Neural cell (in vitro differentiated cells): Measurements from ENCODE around the gene MARK4. TPM values are rescaled to one million over a fixed set of nuclear protein-coding genes. Genes with fewer than 3 reads are reported as not detected.

Experiments
- H2AFZ ChIP-seq: fragments of 200-600, 300-800 bp; sonication (generic), shearing (Covaris generic); 2 replicates; pipeline ENCODE4 v1.6.0; 2014; ENCODE audit warnings: low read depth, mild to moderate bottlenecking, antibody characterized with exemption, low read length, moderate library complexity
- H3F3A ChIP-seq: fragments of 200-600 bp; shearing (Covaris generic); 2 replicates; pipeline ENCODE4 v1.6.1; 2016; ENCODE audit warnings: mild to moderate bottlenecking, moderate library complexity, mixed read lengths, antibody characterized with exemption, low read length; ENCODE audit not compliant: insufficient read depth, poor library complexity, severe bottlenecking
- H3K27ac ChIP-seq: fragments of 200-600, 300-800 bp; sonication (generic), shearing (Covaris generic); 2 replicates; pipeline ENCODE4 v1.5.1; 2014; ENCODE audit warnings: mild to moderate bottlenecking, low read length, moderate library complexity
- H3K27me3 ChIP-seq: fragments of 300-800, 200-600 bp; sonication (generic), shearing (Covaris generic); 2 replicates; pipeline ENCODE4 v1.6.0; 2014; ENCODE audit warnings: mild to moderate bottlenecking, low read depth, low read length, moderate library complexity; ENCODE audit not compliant: insufficient read depth
- H3K36me3 ChIP-seq: fragments of 300-800, 200-600 bp; sonication (generic), shearing (Covaris generic); 2 replicates; pipeline ENCODE4 v1.5.1; 2014; ENCODE audit warnings: mild to moderate bottlenecking, antibody characterized with exemption, low read length, moderate library complexity; ENCODE audit not compliant: insufficient read depth
- H3K4me2 ChIP-seq: fragments of 300-800, 200-600 bp; sonication (generic), shearing (Covaris generic); 2 replicates; pipeline ENCODE4 v1.6.0; 2014; ENCODE audit warnings: mild to moderate bottlenecking, low read length
- H3K4me3 ChIP-seq: fragments of 300-800, 200-600 bp; sonication (generic), shearing (Covaris generic); 2 replicates; pipeline ENCODE4 v1.5.1; 2014; ENCODE audit warnings: mild to moderate bottlenecking, low read length, moderate library complexity
- H3K79me2 ChIP-seq: fragments of 200-600 bp; shearing (Covaris generic); replicated peaks from 2 replicates; pipeline ENCODE4 v1.6.0; 2014; ENCODE audit warnings: mild to moderate bottlenecking, low read length, moderate library complexity; ENCODE audit not compliant: insufficient read depth
- H3K9ac ChIP-seq: fragments of 300-800, 200-600 bp; sonication (generic), shearing (Covaris generic); 2 replicates; pipeline ENCODE4 v1.6.1; 2016; ENCODE audit warnings: mild to moderate bottlenecking, low read length, mixed read lengths
- H3K9me2 ChIP-seq: fragments of 200-600 bp; shearing (Covaris generic); 2 replicates; pipeline ENCODE4 v1.6.1; 2016; ENCODE audit warnings: mild to moderate bottlenecking, low read length, mixed read lengths; ENCODE audit not compliant: insufficient read depth
- H3K9me3 ChIP-seq: fragments of 200-600, 300-800 bp; sonication (generic), shearing (Covaris generic); 2 replicates; pipeline ENCODE4 v1.6.1; 2016; ENCODE audit warnings: mild to moderate bottlenecking, mixed run types, low read length, moderate library complexity, mixed read lengths
- H4K20me1 ChIP-seq: fragments of 200-600 bp; shearing (Covaris generic); 2 replicates; pipeline ENCODE4 v1.6.1; 2016; ENCODE audit warnings: mild to moderate bottlenecking, mixed run types; ENCODE audit not compliant: insufficient read depth
- CTCF ChIP-seq: fragments of 450-650 bp; IDR thresholded peaks from 2 replicates; pipeline ENCODE4 v1.5.1; 2014; ENCODE audit warnings: antibody characterized with exemption, mild to moderate bottlenecking, moderate library complexity; ENCODE audit not compliant: poor library complexity, severe bottlenecking
- EP300 ChIP-seq: fragments of 450-650 bp; conservative IDR thresholded peaks from 2 replicates; pipeline ENCODE4 v1.6.1; 2014; ENCODE audit warnings: antibody characterized with exemption, mild to moderate bottlenecking, moderate library complexity; ENCODE audit not compliant: poor library complexity, severe bottlenecking
- RAD21 ChIP-seq: fragments of 450-650 bp; conservative IDR thresholded peaks from 2 replicates; pipeline ENCODE4 v1.6.1; 2014; ENCODE audit warnings: antibody characterized with exemption, mild to moderate bottlenecking, moderate library complexity
- REST ChIP-seq: IDR thresholded peaks from 2 replicates; pipeline ENCODE4 v1.6.1; 2012; ENCODE audit warnings: borderline replicate concordance
- SMC3 ChIP-seq: fragments of 450-650 bp; conservative IDR thresholded peaks from 2 replicates; pipeline ENCODE4 v1.6.1; 2014; ENCODE audit warnings: antibody characterized with exemption, mild to moderate bottlenecking, moderate library complexity; ENCODE audit not compliant: poor library complexity
- TAF1 ChIP-seq: IDR thresholded peaks from 2 replicates; pipeline ENCODE4 v1.6.1; 2012; ENCODE audit warnings: low read depth
- polyA plus RNA-seq: library from polyadenylated mRNA; depleted of rRNA; stranded (reverse); fragments of >200 nt; gene quantifications from 2 replicates; pipeline ENCODE4 v1.2.3, GENCODE V29; 2014

MARK4 gene
- polyA plus RNA-seq, 1 donor from 2014 or later: 11.6 TPM

GRCh38 chr19:45256836-45257235, 5.8 kb downstream of the MARK4 start:
- Histone ChIP-seq H3K27ac (no peak overlapping the region), H3K4me2 (no peak overlapping the region), H3K9me2 (no peaks in the 10 kb centered on the region), H3K27me3 (no peaks in the 10 kb centered on the region), H3K4me3 (no peak overlapping the region), H2AFZ (no peak overlapping the region), H3K9me3 (no peaks in the 10 kb centered on the region), H4K20me1 (no peaks in the 10 kb centered on the region), H3K79me2 (no peaks in the 10 kb centered on the region), H3K9ac (no peak overlapping the region), H3K36me3 (no peaks in the 10 kb centered on the region), H3F3A (no peaks in the 10 kb centered on the region)
- TF ChIP-seq TAF1 (no peak), REST (no peak)

- Histone ChIP-seq H3K27ac (no peak overlapping the region), H4K20me1 (no peaks in the 10 kb centered on the region), H3K9me2 (no peaks in the 10 kb centered on the region), H3F3A (no peaks in the 10 kb centered on the region), H3K9me3 (no peaks in the 10 kb centered on the region), H3K36me3 (no peaks in the 10 kb centered on the region), H3K4me2 (no peak overlapping the region), H3K27me3 (no peaks in the 10 kb centered on the region), H3K79me2 (no peaks in the 10 kb centered on the region), H2AFZ (no peak overlapping the region), H3K9ac (no peak overlapping the region), H3K4me3 (no peak overlapping the region)
- TF ChIP-seq TAF1: no peak
- no peak for TF ChIP-seq REST
- no peak for TF ChIP-seq EP300
- no peak for TF ChIP-seq SMC3
- TF ChIP-seq RAD21: no peak
Measured at GRCh38 chr19:45258862-45259261, 7.8 kb downstream of the MARK4 start.

GRCh38 chr19:45262570-45262969, 11.5 kb downstream of the MARK4 start:
- no peaks in the 10 kb centered on the region for H3K27me3 ChIP-seq
- no peak overlapping the region for H3K4me3 ChIP-seq
- H3K9me3 ChIP-seq: no peaks in the 10 kb centered on the region
- H3K36me3 ChIP-seq: no peaks in the 10 kb centered on the region
- no peak overlapping the region for H3K9ac ChIP-seq
- H3K4me2 ChIP-seq: no peak overlapping the region
- no peaks in the 10 kb centered on the region for H3K79me2 ChIP-seq
- H3K27ac ChIP-seq: no peak overlapping the region
- H3K9me2 ChIP-seq: no peaks in the 10 kb centered on the region
- no peaks in the 10 kb centered on the region for H3F3A ChIP-seq
- H2AFZ ChIP-seq: no peak overlapping the region
- TF ChIP-seq CTCF: no peak
- TF ChIP-seq EP300: no peak
- TF ChIP-seq SMC3: no peak
- TF ChIP-seq RAD21: no peak
- no peak for TF ChIP-seq TAF1
- H4K20me1 ChIP-seq: no peaks in the 10 kb centered on the region
